HG03066 (cell line): ENCODE results near the gene C19orf25.
"Not testable (repeated sequence)": the region's sequence is repeated elsewhere in the genome, so short reads cannot be mapped to it uniquely, and the experiment has no call there.

ENCODE experiments used
- ATAC-seq: cut with Tn5 transposase; IDR thresholded peaks from one replicate; pipeline ENCODE4 v1.9.1; 2021; ENCODE audit warnings: low read depth; ENCODE audit not compliant: unreplicated experiment

The C19orf25 gene

GRCh38 chr19:1450735-1451731 lies 28.0 kb downstream of the C19orf25 start:
- no peak for ATAC-seq

GRCh38 chr19:1449467-1450442 lies 29.3 kb downstream of the C19orf25 start, which contains the start of gene APC2:
Gene APC2, plus strand, starts transcription at chr19:1450121. Its CDS starts 2,881 bp downstream, at chr19:1453002.
- no peak for ATAC-seq

DNA sequence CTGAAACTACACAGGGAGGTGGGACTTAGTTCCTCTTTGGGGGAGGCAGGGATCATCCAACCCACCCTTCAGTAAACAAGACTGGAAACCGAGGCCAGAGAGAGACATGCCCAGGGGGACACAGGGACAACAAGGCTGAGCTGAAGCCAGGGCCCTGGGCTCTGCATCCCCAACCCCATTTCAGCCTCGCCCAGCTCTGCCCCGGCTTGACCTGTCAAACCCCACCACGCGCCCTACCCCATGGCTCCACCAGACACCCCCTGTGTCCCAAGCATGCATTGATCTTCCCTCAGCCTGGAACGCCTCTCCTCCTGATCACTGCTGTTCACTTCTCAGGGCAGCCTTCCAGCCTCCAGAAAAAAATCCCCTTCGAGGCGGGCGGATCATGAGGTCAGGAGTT lies 31.1 kb downstream of the C19orf25 start:
- ATAC-seq = no peak

GRCh38 chr19:1447504-1447903 lies 31.5 kb downstream of the C19orf25 start:
- ATAC-seq = no peak

GRCh38 chr19:1446713-1447481 lies 32.1 kb downstream of the C19orf25 start:
- ATAC-seq = no peak

GRCh38 chr19:1445932-1446712 lies 32.9 kb downstream of the C19orf25 start:
- ATAC-seq = no peak

DNA sequence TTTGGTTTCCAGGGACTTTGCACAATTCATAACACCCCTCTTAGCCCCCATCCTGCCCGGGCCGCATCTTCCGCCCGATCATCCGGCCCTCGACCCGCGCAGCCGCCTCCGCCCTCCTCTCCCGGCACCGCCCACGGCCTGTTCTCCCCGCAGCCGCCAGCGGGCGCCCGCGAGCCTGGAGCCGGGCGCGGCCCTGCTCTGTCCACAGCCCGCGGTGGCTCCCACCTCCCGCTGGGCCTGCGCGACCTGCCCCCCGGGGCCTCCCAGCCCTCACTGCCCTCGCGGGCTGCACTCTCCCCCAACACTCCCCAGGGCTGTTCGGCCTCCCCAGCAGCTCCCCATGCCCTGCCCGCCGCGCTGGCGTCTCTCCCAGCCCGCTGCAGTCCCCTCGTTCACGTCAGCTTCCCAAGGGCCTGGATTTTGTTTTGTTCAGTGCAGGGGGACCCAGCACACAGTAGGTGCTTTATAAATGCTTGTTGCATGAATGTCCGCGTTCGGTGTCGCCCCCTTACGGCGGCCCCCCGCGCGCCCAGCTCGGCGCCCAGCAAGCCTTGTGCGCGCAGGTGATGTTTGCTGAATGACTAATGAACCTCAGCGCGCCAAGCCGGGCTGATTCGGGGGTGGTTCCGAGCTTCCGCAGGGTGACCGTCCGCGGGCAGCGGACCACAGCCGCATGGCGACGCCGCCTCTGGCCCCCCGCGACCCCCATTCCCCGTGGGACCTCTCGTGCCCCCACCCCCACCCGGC lies 33.7 kb downstream of the C19orf25 start:
- ATAC-seq = peak; percentile 79

DNA sequence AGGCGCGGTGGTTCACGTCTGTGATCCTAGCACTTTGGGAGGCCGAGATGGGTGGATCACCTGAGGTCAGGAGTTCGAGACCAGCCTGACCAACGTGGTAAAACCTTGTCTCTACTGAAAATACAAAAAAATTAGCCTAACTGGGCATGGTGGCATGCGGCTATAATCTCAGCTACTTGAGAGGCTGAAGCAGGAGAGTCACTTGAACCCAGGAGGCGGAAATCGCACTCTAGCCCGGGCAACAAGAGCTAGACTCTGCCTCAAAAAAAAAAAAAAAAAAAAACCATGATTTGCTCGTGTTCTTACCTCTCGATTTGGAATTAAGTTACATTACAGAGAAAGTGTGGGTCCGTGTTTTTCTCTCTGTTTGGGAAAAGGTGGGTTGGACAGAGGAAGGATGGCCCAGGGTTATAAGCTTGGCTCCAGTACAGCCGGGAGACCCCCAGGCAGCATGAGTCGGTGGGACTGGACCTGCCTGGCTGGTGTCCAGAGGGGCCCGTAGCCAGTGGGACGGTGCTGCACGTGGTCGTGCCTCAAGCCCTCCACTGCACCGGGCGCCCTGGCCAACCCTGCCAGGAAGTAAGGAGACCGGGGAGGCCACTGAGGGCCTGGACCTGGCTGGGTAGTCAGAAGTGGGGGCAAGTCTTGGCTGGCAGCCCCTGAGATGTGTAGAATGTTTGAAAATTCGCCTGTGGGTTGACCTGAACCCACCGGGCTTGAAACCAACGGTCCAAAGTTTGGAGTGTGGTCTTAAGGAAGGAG lies 37.2 kb downstream of the C19orf25 start:
- ATAC-seq = no peak

- no peak for ATAC-seq
Observed at GRCh38 chr19:1441022-1441426, 38.0 kb downstream of the C19orf25 start.

DNA sequence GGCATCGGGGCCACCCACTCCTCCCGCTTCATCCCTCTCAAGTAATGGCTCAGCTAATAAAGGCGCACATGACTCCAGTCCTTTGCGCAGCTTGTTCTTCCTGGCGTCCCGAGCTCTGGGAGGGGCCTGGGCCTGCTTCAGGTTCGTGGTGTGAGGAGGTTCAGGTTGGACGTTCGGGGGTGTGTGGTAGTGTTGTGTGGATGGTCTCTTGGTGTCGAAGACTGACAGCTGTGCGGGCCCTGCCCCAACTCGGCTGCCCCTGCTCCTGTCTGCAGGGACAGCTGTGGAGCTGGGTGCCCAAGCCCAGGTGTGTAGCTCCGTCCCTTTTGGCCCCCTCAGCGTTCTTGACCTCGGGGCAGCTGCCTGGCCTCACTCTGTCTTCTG lies 38.6 kb downstream of the C19orf25 start:
- ATAC-seq = no peak

- not testable (repeated sequence) for ATAC-seq
Observed at GRCh38 chr19:1439525-1440417, 39.2 kb downstream of the C19orf25 start.

DNA sequence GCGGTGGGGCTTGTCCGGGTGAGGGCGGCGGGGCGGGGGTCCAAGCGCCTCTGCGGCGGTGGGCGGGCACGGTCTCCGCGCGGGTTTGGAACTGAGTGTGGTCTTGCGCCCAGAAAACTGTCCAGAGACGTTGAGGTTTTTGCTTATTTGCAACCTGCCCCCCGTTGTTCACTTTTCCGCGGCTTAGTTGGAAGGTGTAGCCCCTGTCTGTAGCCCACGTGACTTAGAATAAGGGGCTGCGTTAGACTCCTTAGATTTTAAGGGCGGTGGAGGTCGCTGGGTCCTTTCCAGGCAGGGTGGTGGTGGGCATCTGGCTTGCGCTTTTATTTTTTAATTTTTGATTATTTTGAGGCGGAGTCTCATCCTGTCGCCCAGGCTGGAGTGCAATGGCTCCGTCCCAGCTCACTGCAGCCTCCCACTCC lies 40.1 kb downstream of the C19orf25 start:
- ATAC-seq = no peak

GRCh38 chr19:1438035-1438932 lies 40.7 kb downstream of the C19orf25 start, which contains the start of gene RPS15:
Gene RPS15, plus strand, starts transcription at chr19:1438396. Its CDS starts 30 bp downstream, at chr19:1438426.
- peak; percentile 75 for ATAC-seq

DNA sequence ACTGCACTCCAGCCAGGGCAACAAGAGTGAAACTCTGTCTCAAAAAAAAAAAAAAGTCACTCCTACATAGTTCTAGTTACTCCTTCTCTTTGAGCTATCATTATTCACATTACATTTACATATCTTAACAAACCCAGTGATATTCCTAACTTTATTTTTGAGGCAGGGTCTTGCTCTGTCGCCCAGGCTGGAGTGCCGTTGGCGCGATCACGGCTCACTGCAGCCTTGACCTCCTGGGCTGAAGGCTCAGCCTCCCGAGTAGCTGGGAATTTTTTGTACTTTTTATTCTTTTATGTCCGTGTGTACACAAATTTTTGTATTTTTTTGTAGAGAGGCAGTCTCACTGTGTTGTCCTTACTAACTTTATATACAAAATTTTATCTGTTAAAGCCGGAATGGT lies 41.4 kb downstream of the C19orf25 start:
- ATAC-seq = no peak

DNA sequence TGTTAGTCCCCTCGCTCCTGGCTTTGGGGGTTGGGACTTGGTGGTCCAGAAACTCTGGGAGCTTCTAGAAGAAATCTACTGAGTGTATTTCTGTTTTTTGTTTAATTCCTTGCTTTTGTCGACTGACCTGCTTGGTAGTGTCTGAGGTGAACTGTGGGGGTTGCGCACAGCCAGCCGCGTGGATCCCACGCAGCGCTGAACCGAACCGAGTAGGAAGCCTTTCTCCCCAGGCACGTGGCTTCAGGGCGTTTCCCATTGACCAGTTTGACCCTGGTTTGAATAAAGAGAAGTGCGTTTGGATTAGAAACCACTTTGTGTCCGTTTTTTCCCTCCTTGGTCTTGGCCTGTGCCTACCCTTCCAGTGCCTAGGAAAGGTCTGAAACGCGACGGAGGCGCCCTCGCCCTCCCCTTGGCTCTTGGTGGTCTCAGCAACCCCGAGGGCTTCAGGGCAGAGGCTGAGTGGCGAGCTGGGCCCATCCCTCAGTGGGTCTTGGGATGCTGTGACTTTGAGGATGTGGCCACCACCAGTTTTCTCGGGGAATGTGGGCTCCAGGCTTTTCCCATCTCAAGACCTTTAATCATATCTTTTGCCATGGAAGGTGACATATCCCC lies 43.5 kb downstream of the C19orf25 start:
- ATAC-seq = no peak
